Panc1 (cell line): ENCODE measurements around the gene MAMLD1.

Experiments used
- POLR2AphosphoS5 ChIP-seq: IDR thresholded peaks from 2 replicates; pipeline ENCODE4 v1.6.1; 2012; ENCODE audit warnings: mild to moderate bottlenecking, low read depth, low read length, moderate library complexity
- TCF7L2 ChIP-seq: IDR thresholded peaks from 2 replicates; pipeline ENCODE4 v1.6.1; 2011; ENCODE audit warnings: mild to moderate bottlenecking, low read depth, low read length, inconsistent platforms
- TF ChIP-seq, protein P1 (sequence below): fragments of 450-650 bp; IDR thresholded peaks from 2 replicates; pipeline ENCODE4 v1.5.1; 2017; ENCODE audit warnings: mild to moderate bottlenecking
- TF ChIP-seq, protein P2 (sequence below), 2 experiments: IDR thresholded peaks; 2 replicates each; pipeline ENCODE4 v1.6.1; 2011 to 2012; ENCODE audit warnings: low read depth in 2 of 2, control low read depth in 1 of 2, low read length in 1 of 2, mild to moderate bottlenecking in 1 of 2, moderate library complexity in 1 of 2; ENCODE audit not compliant: insufficient read depth in 1 of 2

DNA sequence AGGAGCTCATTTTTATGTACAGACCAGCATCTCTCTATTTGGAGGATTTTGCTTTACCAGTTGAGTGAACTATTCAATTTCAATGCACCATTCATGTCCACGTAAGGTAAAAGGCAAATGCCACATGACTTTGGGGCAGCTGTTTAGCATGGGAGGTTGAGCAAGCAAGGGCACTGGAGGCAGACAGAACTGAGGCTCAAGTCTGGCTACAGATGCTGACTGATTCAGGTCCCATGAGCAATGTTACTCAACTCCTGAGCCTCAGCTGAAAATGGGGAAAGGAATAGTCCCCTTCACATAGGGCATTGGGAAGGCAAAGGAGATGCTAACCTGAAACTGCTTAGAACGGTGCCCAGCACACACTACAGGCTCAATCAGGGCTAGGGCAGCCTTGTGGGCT lies 112.3 kb downstream of the MAMLD1 start:
- TF ChIP-seq, protein P1, sequence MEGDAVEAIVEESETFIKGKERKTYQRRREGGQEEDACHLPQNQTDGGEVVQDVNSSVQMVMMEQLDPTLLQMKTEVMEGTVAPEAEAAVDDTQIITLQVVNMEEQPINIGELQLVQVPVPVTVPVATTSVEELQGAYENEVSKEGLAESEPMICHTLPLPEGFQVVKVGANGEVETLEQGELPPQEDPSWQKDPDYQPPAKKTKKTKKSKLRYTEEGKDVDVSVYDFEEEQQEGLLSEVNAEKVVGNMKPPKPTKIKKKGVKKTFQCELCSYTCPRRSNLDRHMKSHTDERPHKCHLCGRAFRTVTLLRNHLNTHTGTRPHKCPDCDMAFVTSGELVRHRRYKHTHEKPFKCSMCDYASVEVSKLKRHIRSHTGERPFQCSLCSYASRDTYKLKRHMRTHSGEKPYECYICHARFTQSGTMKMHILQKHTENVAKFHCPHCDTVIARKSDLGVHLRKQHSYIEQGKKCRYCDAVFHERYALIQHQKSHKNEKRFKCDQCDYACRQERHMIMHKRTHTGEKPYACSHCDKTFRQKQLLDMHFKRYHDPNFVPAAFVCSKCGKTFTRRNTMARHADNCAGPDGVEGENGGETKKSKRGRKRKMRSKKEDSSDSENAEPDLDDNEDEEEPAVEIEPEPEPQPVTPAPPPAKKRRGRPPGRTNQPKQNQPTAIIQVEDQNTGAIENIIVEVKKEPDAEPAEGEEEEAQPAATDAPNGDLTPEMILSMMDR, result no peak
- no peak for TF ChIP-seq POLR2AphosphoS5
- no peak for TF ChIP-seq TCF7L2
- TF ChIP-seq, protein P2, sequence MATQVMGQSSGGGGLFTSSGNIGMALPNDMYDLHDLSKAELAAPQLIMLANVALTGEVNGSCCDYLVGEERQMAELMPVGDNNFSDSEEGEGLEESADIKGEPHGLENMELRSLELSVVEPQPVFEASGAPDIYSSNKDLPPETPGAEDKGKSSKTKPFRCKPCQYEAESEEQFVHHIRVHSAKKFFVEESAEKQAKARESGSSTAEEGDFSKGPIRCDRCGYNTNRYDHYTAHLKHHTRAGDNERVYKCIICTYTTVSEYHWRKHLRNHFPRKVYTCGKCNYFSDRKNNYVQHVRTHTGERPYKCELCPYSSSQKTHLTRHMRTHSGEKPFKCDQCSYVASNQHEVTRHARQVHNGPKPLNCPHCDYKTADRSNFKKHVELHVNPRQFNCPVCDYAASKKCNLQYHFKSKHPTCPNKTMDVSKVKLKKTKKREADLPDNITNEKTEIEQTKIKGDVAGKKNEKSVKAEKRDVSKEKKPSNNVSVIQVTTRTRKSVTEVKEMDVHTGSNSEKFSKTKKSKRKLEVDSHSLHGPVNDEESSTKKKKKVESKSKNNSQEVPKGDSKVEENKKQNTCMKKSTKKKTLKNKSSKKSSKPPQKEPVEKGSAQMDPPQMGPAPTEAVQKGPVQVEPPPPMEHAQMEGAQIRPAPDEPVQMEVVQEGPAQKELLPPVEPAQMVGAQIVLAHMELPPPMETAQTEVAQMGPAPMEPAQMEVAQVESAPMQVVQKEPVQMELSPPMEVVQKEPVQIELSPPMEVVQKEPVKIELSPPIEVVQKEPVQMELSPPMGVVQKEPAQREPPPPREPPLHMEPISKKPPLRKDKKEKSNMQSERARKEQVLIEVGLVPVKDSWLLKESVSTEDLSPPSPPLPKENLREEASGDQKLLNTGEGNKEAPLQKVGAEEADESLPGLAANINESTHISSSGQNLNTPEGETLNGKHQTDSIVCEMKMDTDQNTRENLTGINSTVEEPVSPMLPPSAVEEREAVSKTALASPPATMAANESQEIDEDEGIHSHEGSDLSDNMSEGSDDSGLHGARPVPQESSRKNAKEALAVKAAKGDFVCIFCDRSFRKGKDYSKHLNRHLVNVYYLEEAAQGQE (IDR thresholded peaks at IDR 0.05; ENCODE audit: insufficient read depth in 1 of 2, low read depth in 2 of 2, low read length in 1 of 2), result no peak
